HFFc6 (cell line): ENCODE results near the gene RASSF8. TPM values are rescaled to one million over a fixed set of nuclear protein-coding genes. Genes with fewer than 3 reads are reported as not detected.

Source experiments
- DNase-seq: peaks from one replicate; pipeline ENCODE4 v3.0.0-alpha.2; 2018
- H3K27ac Mint-ChIP-seq: 2 replicates; pipeline ENCODE4 v1.8.0; 2020; ENCODE audit warnings: mild to moderate bottlenecking, mixed read lengths
- H3K27me3 Mint-ChIP-seq: 2 replicates; pipeline ENCODE4 v1.8.0; 2021; ENCODE audit warnings: mild to moderate bottlenecking, moderate library complexity, mixed read lengths; ENCODE audit not compliant: insufficient read depth
- H3K36me3 Mint-ChIP-seq: 2 replicates; pipeline ENCODE4 v1.8.0; 2021; ENCODE audit warnings: low read depth, mixed read lengths
- H3K4me1 Mint-ChIP-seq: 2 replicates; pipeline ENCODE4 v1.8.0; 2020; ENCODE audit warnings: low read depth, mixed read lengths
- H3K4me3 Mint-ChIP-seq: 2 replicates; pipeline ENCODE4 v1.8.0; 2020; ENCODE audit warnings: mild to moderate bottlenecking, moderate library complexity, mixed read lengths
- H3K9me3 Mint-ChIP-seq: 2 replicates; pipeline ENCODE4 v1.8.0; 2020; ENCODE audit warnings: mild to moderate bottlenecking, mixed read lengths
- total RNA-seq, 6 experiments: library from RNA; stranded (reverse); fragmentation: NEBNext Ultra II Directional; extraction: Animal tissue kit (Norgen Biotek cat#: 25700); gene quantifications; 2 replicates in 1 of 6; 3 replicates in 5 of 6; pipeline ENCODE4 v1.2.3, GENCODE V29; 2021
- TF ChIP-seq, protein P1 (sequence below): fragments of 200-600 bp; sonication (generic); IDR thresholded peaks from 2 replicates; pipeline ENCODE4 v1.5.0; 2021; ENCODE audit warnings: antibody characterized with exemption, mild to moderate bottlenecking

Gene RASSF8
- total RNA-seq, 6 experiments from 2014 or later, result 61.7 to 84.5 (median 77.0) TPM

DNA sequence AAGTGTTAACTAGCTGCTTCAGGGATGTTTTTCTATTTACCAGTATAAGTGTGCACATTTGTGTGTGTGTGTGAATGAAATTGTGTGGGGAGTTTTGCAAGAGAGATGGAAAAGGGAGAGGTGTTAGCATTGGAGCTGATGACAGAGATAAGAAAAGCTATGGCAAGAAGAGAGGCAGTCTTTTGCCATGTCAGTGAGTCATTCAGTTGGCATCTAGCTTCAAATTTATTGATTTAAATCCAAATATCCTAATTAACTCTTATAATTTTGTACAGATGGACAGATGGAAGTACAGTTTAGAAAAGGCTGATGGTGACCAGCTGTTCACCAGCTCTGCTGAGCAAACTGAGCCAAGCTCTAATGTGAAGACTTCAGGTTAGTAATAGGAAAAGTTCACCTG lies 169.7 kb downstream of the RASSF8 start:
- H3K27ac Mint-ChIP-seq, result no peak overlapping the region
- H3K9me3 Mint-ChIP-seq, result no peaks in the 10 kb centered on the region
- peak; percentile 20 for DNase-seq
- H3K27me3 Mint-ChIP-seq, result peaks cover under 1% of the 10 kb centered on the region
- TF ChIP-seq, protein P1, sequence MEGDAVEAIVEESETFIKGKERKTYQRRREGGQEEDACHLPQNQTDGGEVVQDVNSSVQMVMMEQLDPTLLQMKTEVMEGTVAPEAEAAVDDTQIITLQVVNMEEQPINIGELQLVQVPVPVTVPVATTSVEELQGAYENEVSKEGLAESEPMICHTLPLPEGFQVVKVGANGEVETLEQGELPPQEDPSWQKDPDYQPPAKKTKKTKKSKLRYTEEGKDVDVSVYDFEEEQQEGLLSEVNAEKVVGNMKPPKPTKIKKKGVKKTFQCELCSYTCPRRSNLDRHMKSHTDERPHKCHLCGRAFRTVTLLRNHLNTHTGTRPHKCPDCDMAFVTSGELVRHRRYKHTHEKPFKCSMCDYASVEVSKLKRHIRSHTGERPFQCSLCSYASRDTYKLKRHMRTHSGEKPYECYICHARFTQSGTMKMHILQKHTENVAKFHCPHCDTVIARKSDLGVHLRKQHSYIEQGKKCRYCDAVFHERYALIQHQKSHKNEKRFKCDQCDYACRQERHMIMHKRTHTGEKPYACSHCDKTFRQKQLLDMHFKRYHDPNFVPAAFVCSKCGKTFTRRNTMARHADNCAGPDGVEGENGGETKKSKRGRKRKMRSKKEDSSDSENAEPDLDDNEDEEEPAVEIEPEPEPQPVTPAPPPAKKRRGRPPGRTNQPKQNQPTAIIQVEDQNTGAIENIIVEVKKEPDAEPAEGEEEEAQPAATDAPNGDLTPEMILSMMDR, result no peak
- no peaks in the 10 kb centered on the region for H3K36me3 Mint-ChIP-seq
- no peak overlapping the region for H3K4me3 Mint-ChIP-seq
- peaks cover 40% of the 10 kb centered on the region for H3K4me1 Mint-ChIP-seq

Other genes with a start within 250 kb of the RASSF8 start
- gene BHLHE41, start 166.4 kb downstream of the RASSF8 start, total RNA-seq, result 10 to 100 TPM; 12.3 to 17.6 (median 13.8) TPM
- 10 to 100 TPM; 10.6 to 17.5 (median 15.4) TPM for gene SSPN, start 236.9 kb downstream of the RASSF8 start, total RNA-seq